GM12878 (cell line): ENCODE measurements around the gene GRB10. TPM values are rescaled to one million over a fixed set of nuclear protein-coding genes. Genes with fewer than 3 reads are reported as not detected.

Experiments used
- ATAC-seq: fragments of 200-7000 bp; cut with Tn5 transposase; 3 replicates; pipeline ENCODE4 v1.9.1; 2020; ENCODE audit warnings: mild to moderate bottlenecking, moderate library complexity
- BruUV-seq: library from RNA; stranded (reverse); fragments of 400-500 nt; replicated peaks from 2 replicates; lab custom pipeline; 2021; lab: Mats Ljungman, UMichigan
- CTCF ChIA-PET: fragments of 300-600 bp; sonication (Branson Sonifier 250); formaldehyde crosslinking; extraction: SDS; loops from one replicate; lab custom pipeline; 2021; ENCODE audit warnings: inconsistent platforms; lab: Yijun Ruan, JAX
- POLR2A ChIA-PET: fragments of 350-600 bp; formaldehyde crosslinking; extraction: SDS; loops from one replicate; lab custom pipeline; 2021; ENCODE audit warnings: inconsistent platforms; lab: Charles Lee
- RAD21 ChIA-PET: fragments of 300-600 bp; sonication (Branson Sonifier 250); formaldehyde crosslinking; loops from one replicate; lab custom pipeline; 2023; ENCODE audit warnings: antibody characterized with exemption; ENCODE audit not compliant: unreplicated experiment; lab: Charles Lee
- SMC1A ChIA-PET: fragments of 300-600 bp; sonication (Branson Sonifier 250); formaldehyde crosslinking; loops from one replicate; lab custom pipeline; 2023; ENCODE audit not compliant: unreplicated experiment, uncharacterized antibody; lab: Charles Lee
- DNase-seq: peaks from one replicate; pipeline ENCODE4 v3.0.0-alpha.2; 2011; ENCODE audit warnings: low read depth, low spot score
- FAIRE-seq: peaks from 3 replicates; lab custom pipeline; 2011; peaks lifted over from hg19 to GRCh38; lab: Jason Lieb, UNC
- H2AFZ ChIP-seq: 2 replicates; pipeline ENCODE4 v1.6.0; 2011; ENCODE audit warnings: low read depth, low read length, control low read depth; ENCODE audit not compliant: control insufficient read depth
- H3K27ac ChIP-seq: 2 replicates; pipeline ENCODE4 v1.5.1; 2011; ENCODE audit warnings: control low read depth; ENCODE audit not compliant: control insufficient read depth, insufficient read depth
- H3K27me3 ChIP-seq, 2 experiments: replicated peaks in 1 of 2; 2 replicates each; pipeline versions ENCODE4 v1.6.0 to v1.6.1; 2011; ENCODE audit warnings: low read length in 1 of 2; ENCODE audit not compliant: control insufficient read depth in 2 of 2, insufficient read depth in 2 of 2
- H3K36me3 ChIP-seq, 2 experiments: 2 replicates each; pipeline ENCODE4 v1.5.1; 2011; ENCODE audit warnings: low read length in 1 of 2; ENCODE audit not compliant: control insufficient read depth in 2 of 2, insufficient read depth in 2 of 2
- H3K4me1 ChIP-seq: 2 replicates; pipeline ENCODE4 v1.6.1; 2011; ENCODE audit warnings: mild to moderate bottlenecking, low read length, moderate library complexity, mixed read lengths; ENCODE audit not compliant: control insufficient read depth, insufficient read depth
- H3K4me2 ChIP-seq: 2 replicates; pipeline ENCODE4 v1.6.0; 2011; ENCODE audit warnings: control low read depth; ENCODE audit not compliant: control insufficient read depth, insufficient read depth
- H3K4me3 ChIP-seq: fragments of 200-600 bp; sonication (generic); 2 replicates; pipeline ENCODE4 v1.5.1; 2016
- H3K79me2 ChIP-seq: 2 replicates; pipeline ENCODE4 v1.6.0; 2011; ENCODE audit warnings: low read length; ENCODE audit not compliant: control insufficient read depth, insufficient read depth
- H3K9ac ChIP-seq: 2 replicates; pipeline ENCODE4 v1.8.0; 2011; ENCODE audit warnings: low read length, control low read depth, mixed read lengths; ENCODE audit not compliant: control insufficient read depth, insufficient read depth
- H3K9me3 ChIP-seq: replicated peaks from 3 replicates; pipeline ENCODE4 v1.5.1; 2011; ENCODE audit warnings: mild to moderate bottlenecking, low read length; ENCODE audit not compliant: control insufficient read depth, insufficient read depth
- H4K20me1 ChIP-seq: 2 replicates; pipeline ENCODE4 v1.6.0; 2011; ENCODE audit not compliant: control insufficient read depth, insufficient read depth
- IRF5 ChIP-seq: fragments of 450-650 bp; IDR thresholded peaks from 2 replicates; pipeline ENCODE4 v1.6.1; 2017; ENCODE audit warnings: borderline replicate concordance
- MTA2 ChIP-seq: fragments of 450-650 bp; IDR thresholded peaks from 2 replicates; pipeline ENCODE4 v1.6.1; 2016; ENCODE audit warnings: low read depth, mild to moderate bottlenecking, moderate library complexity
- MTA3 ChIP-seq: IDR thresholded peaks from 2 replicates; pipeline ENCODE4 v1.6.1; 2012; ENCODE audit warnings: low read length, inconsistent platforms, borderline replicate concordance
- POLR2A ChIP-seq: IDR thresholded peaks from 2 replicates; pipeline ENCODE4 v1.6.1; 2011; ENCODE audit warnings: low read depth, mild to moderate bottlenecking, low read length
- POU2F2 ChIP-seq: IDR thresholded peaks from 3 replicates; pipeline ENCODE4 v1.6.1; 2011; ENCODE audit warnings: low read depth, mild to moderate bottlenecking, low read length, borderline replicate concordance
- SMAD5 ChIP-seq: IDR thresholded peaks from 2 replicates; pipeline ENCODE4 v1.6.1; 2016; ENCODE audit warnings: antibody characterized with exemption, low read depth
- TARDBP ChIP-seq: IDR thresholded peaks from 2 replicates; pipeline ENCODE4 v1.6.1; 2016; ENCODE audit warnings: borderline replicate concordance
- TCF7 ChIP-seq: IDR thresholded peaks from 2 replicates; pipeline ENCODE4 v1.6.1; 2014; ENCODE audit warnings: antibody characterized with exemption, borderline replicate concordance
- ZBTB11 ChIP-seq: fragments of 450-650 bp; formaldehyde crosslinking; IDR thresholded peaks from 2 replicates; pipeline ENCODE4 v1.5.0; 2022; ENCODE audit warnings: mild to moderate bottlenecking, missing genetic modification characterization
- WGBS: methylation state at CpG from one replicate; pipeline ENCODE4 v1.1.6; 2016; ENCODE audit warnings: low lambda C conversion rate; ENCODE audit not compliant: insufficient replicate concordance, insufficient coverage; ENCODE audit errors: missing lambda C conversion rate; 5-methylcytosine and 5-hydroxymethylcytosine counted together
- in situ Hi-C: fragments of 300-500 bp; cut with MboI; formaldehyde crosslinking; loops from 9 replicates; pipeline ENCODE4 v1.14.3; 2018; ENCODE audit warnings: mixed read lengths
- intact Hi-C: fragments of 100-400 bp; cut with micrococcal nuclease; formaldehyde crosslinking; loops from one replicate; pipeline ENCODE4 v1.14.2; 2022; ENCODE audit not compliant: unreplicated experiment
- polyA plus RNA-seq, 11 experiments: library from polyadenylated mRNA; depleted of rRNA in 4 of 11; unstranded in 6 of 11; stranded (reverse) in 5 of 11; fragments of >200 nt; fragmentation: Nextera tagmentation in 4 of 11; fragmentation: Illumina TruSeq in 1 of 11; extraction: Ambion mirVana in 4 of 11; extraction: Trizol in 1 of 11; gene quantifications; 1 replicate in 1 of 11; 2 replicates in 10 of 11; pipeline versions ENCODE4 v1.2.1 to v1.2.3, GENCODE V29; 2011 to 2016; ENCODE audit warnings: inconsistent platforms in 2 of 11, missing spikeins in 2 of 11, low read depth in 1 of 11
- total RNA-seq, 4 experiments: library from RNA; depleted of rRNA in 3 of 4; stranded (reverse); fragments of >200 nt in 3 of 4; fragmentation: Illumina TruSeq in 1 of 4; extraction: Trizol in 1 of 4; gene quantifications; 2 replicates each; pipeline versions ENCODE4 v1.2.1 to v1.2.3, GENCODE V29; 2013 to 2021

The GRB10 gene
- total and polyA plus RNA-seq, 10 of the 15 experiments (the other 5 are each of a cell fraction or from before 2014, with no cell fraction given) = 0.04 to 0.33 TPM; not detected in 8

- no peak overlapping the region for H3K4me3 ChIP-seq
- no peak for DNase-seq
- CTCF ChIA-PET = interaction anchor here (2.7 kb wide), 1 partner anchor 11 kb away, joined by 7 read pairs; no protein-coding TSS in a partner anchor
- POLR2A ChIA-PET = no interaction called here
- SMC1A ChIA-PET = interaction anchor here (1.0 kb wide), 1 partner anchor 25 kb away, joined by 4 read pairs; no protein-coding TSS in a partner anchor
- intact Hi-C loops = no loop called here
- H3K79me2 ChIP-seq = no peaks in the 10 kb centered on the region
- H2AFZ ChIP-seq = no peak overlapping the region
- 53% methylated on average over 9 of the region's 9 CpGs for WGBS
- ATAC-seq = peak; percentile 44; the same call in 1 of the 3 replicates
- FAIRE-seq = no peak
- RAD21 ChIA-PET = interaction anchor here (0.6 kb wide), 2 partner anchors 146 to 933 kb away, joined by 3 to 5 read pairs; no protein-coding TSS in a partner anchor
- no peaks in the 10 kb centered on the region for H4K20me1 ChIP-seq
- no peak overlapping the region for H3K4me2 ChIP-seq
- no peaks in the 10 kb centered on the region for H3K36me3 ChIP-seq
- H3K27me3 ChIP-seq = peaks cover 0 to 1% of the 10 kb centered on the region in 2 experiments; a peak in 1 of 4 replicates
- no peaks in the 10 kb centered on the region for H3K4me1 ChIP-seq
- H3K27ac ChIP-seq = no peak overlapping the region
- H3K9me3 ChIP-seq = no peaks in the 10 kb centered on the region; the same call in 2 of the 3 replicates
- no peak overlapping the region for H3K9ac ChIP-seq
- in situ Hi-C loops = no loop called here
- peak; percentile 56; the same call in 1 of the 2 replicates for TF ChIP-seq TCF7
- no peak for TF ChIP-seq IRF5
- BruUV-seq = no TSS peak
Observed at GRCh38 chr7:50608196-50608906, 174.3 kb downstream of the GRB10 start.

GRCh38 chr7:50607524-50608125, 175.1 kb downstream of the GRB10 start:
- H3K9me3 ChIP-seq = no peaks in the 10 kb centered on the region; the same call in 2 of the 3 replicates
- in situ Hi-C loops (no loop called here), intact Hi-C loops (no loop called here)
- H3K4me2 ChIP-seq = no peak overlapping the region
- ATAC-seq = no peak
- H3K27me3 ChIP-seq = no peaks in the 10 kb centered on the region; a peak in 1 of 4 replicates
- no peak for FAIRE-seq
- H3K4me1 ChIP-seq = no peaks in the 10 kb centered on the region
- no TSS peak for BruUV-seq
- ChIA-PET SMC1A (interaction anchor here (1.0 kb wide), 1 partner anchor 26 kb away, joined by 4 read pairs; no protein-coding TSS in a partner anchor), RAD21 (interaction anchor here (0.6 kb wide), 1 partner anchor 145 kb away, joined by 5 read pairs; no protein-coding TSS in a partner anchor), POLR2A (no interaction called here), CTCF (interaction anchor here (0.9 to 2.7 kb wide), 2 partner anchors 10 to 19 kb away, joined by 3 to 7 read pairs; no protein-coding TSS in a partner anchor)
- no peak overlapping the region for H3K4me3 ChIP-seq
- no peak overlapping the region for H2AFZ ChIP-seq
- H4K20me1 ChIP-seq = no peaks in the 10 kb centered on the region
- no peaks in the 10 kb centered on the region for H3K36me3 ChIP-seq
- no peak overlapping the region for H3K9ac ChIP-seq
- no peak for DNase-seq
- no peak overlapping the region for H3K27ac ChIP-seq
- 46% methylated on average over 6 of the region's 6 CpGs for WGBS
- H3K79me2 ChIP-seq = no peaks in the 10 kb centered on the region
- TF ChIP-seq ZBTB11 (CRISPR knock-in tag) = no peak
- no peak for TF ChIP-seq POU2F2
- no peak for TF ChIP-seq POLR2A
- no peak for TF ChIP-seq TARDBP
- no peak for TF ChIP-seq MTA2
- TF ChIP-seq SMAD5 = no peak
- TF ChIP-seq MTA3 = no peak
